Measurements from ENCODE around the gene OPN1SW. TPM values are rescaled to one million over a fixed set of nuclear protein-coding genes. Genes with fewer than 3 reads are reported as not detected.

Gene OPN1SW
- total and polyA plus RNA-seq, 9 of the 15 experiments (the other 6 are each of a cell fraction or from before 2014, with no cell fraction given) = 0.84 to 1.0 TPM; not detected in 7

GRCh38 chr7:128725531-128725930, 50.1 kb downstream of the OPN1SW start (continued):
- no peak for TF ChIP-seq ARID3A (IDR thresholded peaks at IDR 0.05; ENCODE audit: borderline replicate concordance, low read depth, low read length)
- TF ChIP-seq CHAMP1 (IDR thresholded peaks at IDR 0.05) = peak; percentile 63; the same call in 1 of the 2 replicates
- TF ChIP-seq YY1 (IDR thresholded peaks at IDR 0.05; ENCODE audit: borderline replicate concordance in 1 of 3, control insufficient read depth in 1 of 3, extremely low read depth in 1 of 3, insufficient read depth in 3 of 3, insufficient read length in 1 of 3, insufficient replicate concordance in 2 of 3, low read depth in 1 of 3, low read length in 2 of 3) = peak in 1 of 3 experiments; percentile 81
- TF ChIP-seq TFE3 (CRISPR knock-in tag; IDR thresholded peaks at IDR 0.05) = peak; percentile 88
- TF ChIP-seq ZNF143 (CRISPR knock-in tag; IDR thresholded peaks at IDR 0.05) = peak; percentile 61; the same call in 1 of the 2 replicates
- peak; percentile 60 for TF ChIP-seq FOXM1 (IDR thresholded peaks at IDR 0.05; ENCODE audit: low read depth)
- no peak for TF ChIP-seq FOXM1 (CRISPR knock-in tag; IDR thresholded peaks at IDR 0.05; ENCODE audit: low read depth)
- TF ChIP-seq CC2D1A (IDR thresholded peaks at IDR 0.05) = peak; percentile 37; the same call in 1 of the 2 replicates
- TF ChIP-seq MYBL2 (IDR thresholded peaks at IDR 0.05; ENCODE audit: low read depth) = peak; percentile 64
- no peak for TF ChIP-seq MYBL2 (CRISPR knock-in tag; IDR thresholded peaks at IDR 0.05; ENCODE audit: borderline replicate concordance)
- TF ChIP-seq, protein P1, sequence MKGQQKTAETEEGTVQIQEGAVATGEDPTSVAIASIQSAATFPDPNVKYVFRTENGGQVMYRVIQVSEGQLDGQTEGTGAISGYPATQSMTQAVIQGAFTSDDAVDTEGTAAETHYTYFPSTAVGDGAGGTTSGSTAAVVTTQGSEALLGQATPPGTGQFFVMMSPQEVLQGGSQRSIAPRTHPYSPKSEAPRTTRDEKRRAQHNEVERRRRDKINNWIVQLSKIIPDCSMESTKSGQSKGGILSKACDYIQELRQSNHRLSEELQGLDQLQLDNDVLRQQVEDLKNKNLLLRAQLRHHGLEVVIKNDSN (CRISPR knock-in tag; IDR thresholded peaks at IDR 0.05) = peak; percentile 89
- TF ChIP-seq CBX3 (IDR thresholded peaks at IDR 0.05; ENCODE audit: borderline replicate concordance in 1 of 2, low read length in 2 of 2) = peak in 1 of 2 experiments; percentile 94; a peak in 2 of 3 replicates
- peak; percentile 36; the same call in 1 of the 2 replicates for TF ChIP-seq BHLHE40 (IDR thresholded peaks at IDR 0.05; ENCODE audit: low read length)
- TF ChIP-seq FIP1L1 (IDR thresholded peaks at IDR 0.05; ENCODE audit: low read depth, low read length, poor library complexity, severe bottlenecking) = no peak
- peak; percentile 97 for TF ChIP-seq RAD51 (IDR thresholded peaks at IDR 0.05; ENCODE audit: borderline replicate concordance, low read depth)
- TF ChIP-seq AFF1 (IDR thresholded peaks at IDR 0.05; ENCODE audit: low read depth in 1 of 2, partially characterized antibody in 2 of 2) = peak in 1 of 2 experiments; percentile 65

All from K562 (cell line).